Suprapubic skin (tissue), 3 donors: ENCODE data around the gene ASCL5.

Experiments
- POLR2AphosphoS5 ChIP-seq, 3 donors: sonication (generic); formaldehyde crosslinking; IDR thresholded peaks; one replicate each; pipeline ENCODE4 v1.6.1; 2017; ENCODE audit warnings: antibody characterized with exemption in 3 of 3
- TF ChIP-seq, protein P1 (sequence below), 2 donors: fragments of 200-600 bp in 1 of 2; fragments of 450-650 bp in 1 of 2; sonication (generic) in 1 of 2; IDR thresholded peaks; one replicate each; pipeline ENCODE4 v1.5.1; 2016 to 2019; ENCODE audit warnings: antibody characterized with exemption in 2 of 2, mild to moderate bottlenecking in 1 of 2, moderate library complexity in 1 of 2

DNA sequence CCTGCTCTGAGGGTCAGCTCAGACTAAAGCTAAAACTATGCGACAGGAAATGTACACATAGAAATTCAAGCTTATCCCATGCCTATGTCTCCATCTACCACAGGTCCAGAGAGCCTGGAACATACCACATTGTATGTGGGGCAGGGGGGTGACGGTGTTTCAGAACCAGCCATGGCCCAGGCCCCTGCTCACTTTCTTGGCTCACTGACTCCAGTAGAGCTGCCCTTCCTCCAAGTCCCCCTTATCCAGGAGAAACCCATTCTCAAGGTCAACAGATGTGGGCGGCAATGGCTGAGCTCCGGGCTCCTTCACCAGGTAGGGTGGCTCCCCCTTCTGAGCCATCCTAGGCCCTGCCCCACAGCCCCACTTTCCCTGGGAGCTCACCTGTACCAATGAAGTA is 35.7 kb downstream of the ASCL5 start:
- TF ChIP-seq, protein P1, sequence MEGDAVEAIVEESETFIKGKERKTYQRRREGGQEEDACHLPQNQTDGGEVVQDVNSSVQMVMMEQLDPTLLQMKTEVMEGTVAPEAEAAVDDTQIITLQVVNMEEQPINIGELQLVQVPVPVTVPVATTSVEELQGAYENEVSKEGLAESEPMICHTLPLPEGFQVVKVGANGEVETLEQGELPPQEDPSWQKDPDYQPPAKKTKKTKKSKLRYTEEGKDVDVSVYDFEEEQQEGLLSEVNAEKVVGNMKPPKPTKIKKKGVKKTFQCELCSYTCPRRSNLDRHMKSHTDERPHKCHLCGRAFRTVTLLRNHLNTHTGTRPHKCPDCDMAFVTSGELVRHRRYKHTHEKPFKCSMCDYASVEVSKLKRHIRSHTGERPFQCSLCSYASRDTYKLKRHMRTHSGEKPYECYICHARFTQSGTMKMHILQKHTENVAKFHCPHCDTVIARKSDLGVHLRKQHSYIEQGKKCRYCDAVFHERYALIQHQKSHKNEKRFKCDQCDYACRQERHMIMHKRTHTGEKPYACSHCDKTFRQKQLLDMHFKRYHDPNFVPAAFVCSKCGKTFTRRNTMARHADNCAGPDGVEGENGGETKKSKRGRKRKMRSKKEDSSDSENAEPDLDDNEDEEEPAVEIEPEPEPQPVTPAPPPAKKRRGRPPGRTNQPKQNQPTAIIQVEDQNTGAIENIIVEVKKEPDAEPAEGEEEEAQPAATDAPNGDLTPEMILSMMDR (IDR thresholded peaks at IDR 0.05): no peak
- no peak for TF ChIP-seq POLR2AphosphoS5 (IDR thresholded peaks at IDR 0.05)
